MM.1S (cell line): ENCODE results near the gene DOK4.

Source experiments
- CTCF ChIP-seq: fragments of 300-600 bp; sonication (generic); IDR thresholded peaks from 2 replicates; pipeline ENCODE4 v1.5.1; 2016; ENCODE audit warnings: antibody characterized with exemption, low read length, mixed read lengths
- EZH2 ChIP-seq: fragments of 300-600 bp; sonication (generic); optimal IDR thresholded peaks from 2 replicates; pipeline ENCODE3; 2017; ENCODE audit warnings: low read depth, mild to moderate bottlenecking, antibody characterized with exemption, low read length, mixed read lengths
- EZH2phosphoT487 ChIP-seq: fragments of 300-600 bp; sonication (generic); IDR thresholded peaks from 2 replicates; pipeline ENCODE4 v1.6.1; 2018; ENCODE audit warnings: antibody characterized with exemption, low read length

GRCh38 chr16:57478396-57479204 is 7.7 kb downstream of the DOK4 start:
- no peak for TF ChIP-seq EZH2phosphoT487
- TF ChIP-seq CTCF: no peak
- no peak for TF ChIP-seq EZH2
